ENCODE data around the gene ANKRD6. TPM values are rescaled to one million over a fixed set of nuclear protein-coding genes. Genes with fewer than 3 reads are reported as not detected.

The ANKRD6 gene
- total RNA-seq, 4 donors from 2014 or later = 9.8 to 19.0 (median 12.2) TPM

DNA sequence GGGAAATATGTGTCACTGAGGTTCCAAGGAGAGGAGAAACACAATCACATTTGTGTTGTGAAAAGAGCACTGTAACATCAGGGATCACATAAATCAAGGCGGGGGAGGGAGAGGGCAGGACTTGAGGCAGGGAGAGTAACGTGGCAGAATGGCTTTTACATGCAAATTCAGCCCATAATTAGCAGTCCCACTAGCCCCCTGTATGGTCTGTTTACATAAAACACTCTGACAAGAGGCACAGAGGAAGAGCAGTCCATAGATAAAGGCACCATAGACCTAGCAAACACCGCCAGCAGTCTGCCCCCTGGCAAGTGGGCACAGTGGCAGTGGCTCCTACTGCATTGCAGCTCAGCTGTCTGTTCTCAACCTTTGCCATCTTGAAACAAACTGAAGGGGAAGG, 122.9 kb downstream of the ANKRD6 start:
- Histone ChIP-seq H3K4me3 (no peak overlapping the region), H3K9me3 (no peaks in the 10 kb centered on the region), H3K27me3 (no peaks in the 10 kb centered on the region), H3K27ac (no peak overlapping the region), H3K4me1 (no peaks in the 10 kb centered on the region), H3K36me3 (no peaks in the 10 kb centered on the region)
- WGBS, 2 donors (ENCODE audit: low coverage in 1 of 2) = 39 to 45% methylated on average over 2 to 3 of the region's 3 CpGs
- no peak for ATAC-seq
- TF ChIP-seq EP300 (IDR thresholded peaks at IDR 0.05) (no peak), POLR2AphosphoS5 (IDR thresholded peaks at IDR 0.05) (no peak), POLR2A (IDR thresholded peaks at IDR 0.05) (no peak), CTCF (IDR thresholded peaks at IDR 0.05) (no peak)

GRCh38 chr6:89559487-89559886, 126.5 kb downstream of the ANKRD6 start:
- no peaks in the 10 kb centered on the region for H3K27me3 ChIP-seq
- ATAC-seq = no peak
- no peak overlapping the region for H3K4me3 ChIP-seq
- no peaks in the 10 kb centered on the region for H3K36me3 ChIP-seq
- no peak overlapping the region for H3K27ac ChIP-seq
- WGBS, 2 donors (ENCODE audit: low coverage in 1 of 2) = 53 to 78% methylated on average over 1 of the region's 1 CpG
- H3K9me3 ChIP-seq = no peaks in the 10 kb centered on the region
- TF ChIP-seq POLR2A (IDR thresholded peaks at IDR 0.05) (no peak), POLR2AphosphoS5 (IDR thresholded peaks at IDR 0.05) (no peak), CTCF (IDR thresholded peaks at IDR 0.05) (no peak), EP300 (IDR thresholded peaks at IDR 0.05) (no peak)
- H3K4me1 ChIP-seq = peaks cover 0 to 14% (median 0%) of the 10 kb centered on the region in 3 donors

DNA sequence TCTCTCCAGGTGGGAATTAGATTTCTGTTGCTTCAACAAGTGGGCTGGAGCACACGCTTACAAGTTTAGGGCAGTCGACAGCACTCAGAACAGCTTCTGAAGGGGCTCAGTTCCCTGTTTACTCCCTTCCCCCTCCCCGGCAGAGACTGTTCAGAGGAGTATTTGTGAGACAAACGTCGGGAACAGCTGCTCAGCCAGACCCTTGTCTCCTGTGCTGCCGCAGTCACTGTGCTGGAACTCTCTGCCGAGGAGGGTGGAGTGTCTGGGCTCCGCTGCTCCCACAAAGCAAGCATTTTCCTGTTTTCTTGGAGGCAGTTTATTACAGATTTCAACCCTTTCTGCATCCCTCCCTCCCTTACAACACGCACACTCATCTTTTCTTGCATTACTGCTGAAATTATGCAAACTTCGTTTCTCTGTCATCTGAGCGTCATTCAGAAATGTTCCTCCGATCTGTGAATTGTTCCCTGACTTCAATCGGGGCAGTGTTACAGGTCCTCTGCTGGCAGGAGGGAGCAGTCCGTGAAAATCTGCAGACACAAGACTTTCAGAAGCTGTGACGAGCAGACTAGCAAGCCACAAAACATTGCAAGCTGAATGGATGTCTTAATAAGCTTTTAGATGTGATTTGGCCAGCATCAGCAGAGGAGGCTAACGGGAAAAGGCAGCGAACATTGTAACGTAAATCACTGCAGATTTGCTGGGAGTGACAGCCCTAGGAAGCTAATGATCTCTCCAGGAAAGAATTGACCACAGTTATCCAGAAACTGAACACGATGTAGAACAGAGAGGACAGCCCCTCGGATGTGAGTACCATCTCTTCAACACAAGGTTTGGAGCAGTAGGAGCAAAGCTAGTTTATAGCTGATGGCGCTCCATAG, 129.4 kb downstream of the ANKRD6 start:
- Histone ChIP-seq H3K4me1 (peaks cover 0 to 25% (median 0%) of the 10 kb centered on the region in 3 donors), H3K27me3 (no peaks in the 10 kb centered on the region), H3K9me3 (no peaks in the 10 kb centered on the region), H3K36me3 (peaks cover 0 to 5% of the 10 kb centered on the region in 2 donors), H3K27ac (peak overlapping the region in 1 of 4 donors; percentile 12), H3K4me3 (peak overlapping the region in 1 of 2 donors; percentile 34)
- 49 to 58% methylated on average over 12 to 14 of the region's 21 CpGs for WGBS, 2 donors (ENCODE audit: low coverage in 1 of 2)
- peak; percentile 48 for ATAC-seq
- TF ChIP-seq POLR2A (IDR thresholded peaks at IDR 0.05) (no peak), EP300 (IDR thresholded peaks at IDR 0.05) (no peak), POLR2AphosphoS5 (IDR thresholded peaks at IDR 0.05) (no peak), CTCF (IDR thresholded peaks at IDR 0.05) (no peak)

- no peak overlapping the region for H3K27ac ChIP-seq
- H3K4me1 ChIP-seq = peaks cover 0 to 25% (median 0%) of the 10 kb centered on the region in 3 donors
- no peaks in the 10 kb centered on the region for H3K9me3 ChIP-seq
- no peak overlapping the region for H3K4me3 ChIP-seq
- WGBS, 2 donors (ENCODE audit: low coverage in 1 of 2) = 100% methylated on average over 1 of the region's 1 CpG
- no peak for ATAC-seq
- TF ChIP-seq POLR2A (IDR thresholded peaks at IDR 0.05) (no peak), POLR2AphosphoS5 (IDR thresholded peaks at IDR 0.05) (no peak), CTCF (IDR thresholded peaks at IDR 0.05) (no peak), EP300 (IDR thresholded peaks at IDR 0.05) (no peak)
- H3K36me3 ChIP-seq = peaks cover 0 to 14% of the 10 kb centered on the region in 2 donors
- H3K27me3 ChIP-seq = no peaks in the 10 kb centered on the region
These were observed 130.9 kb downstream of the ANKRD6 start for GRCh38 chr6:89563866-89564265.
